Neural progenitor cell (in vitro differentiated cells): ENCODE data around the gene VAV2. TPM values are rescaled to one million over a fixed set of nuclear protein-coding genes. Genes with fewer than 3 reads are reported as not detected.

Source experiments
- DNase-seq: peaks from one replicate; pipeline ENCODE4 v3.0.0-alpha.2; 2016; ENCODE audit warnings: low spot score
- H2AFZ ChIP-seq: fragments of 200-600 bp; sonication (generic); replicated peaks from 2 replicates; pipeline ENCODE4 v1.6.1; 2016; ENCODE audit warnings: antibody characterized with exemption
- H3F3A ChIP-seq: fragments of 200-600 bp; sonication (generic); 2 replicates; pipeline ENCODE4 v1.6.1; 2016; ENCODE audit warnings: antibody characterized with exemption, low read depth
- H3K27ac ChIP-seq: fragments of 200-600 bp; sonication (generic); 2 replicates; pipeline ENCODE4 v1.5.1; 2016; ENCODE audit warnings: mild to moderate bottlenecking
- H3K27me3 ChIP-seq: fragments of 200-600 bp; sonication (generic); 2 replicates; pipeline ENCODE4 v1.6.1; 2016; ENCODE audit warnings: mild to moderate bottlenecking, moderate library complexity
- H3K36me3 ChIP-seq: fragments of 200-600 bp; sonication (generic); 2 replicates; pipeline ENCODE4 v1.5.1; 2016
- H3K4me1 ChIP-seq: fragments of 200-600 bp; sonication (generic); 2 replicates; pipeline ENCODE4 v1.6.1; 2016; ENCODE audit warnings: mixed run types
- H3K4me2 ChIP-seq: fragments of 200-600 bp; sonication (generic); 2 replicates; pipeline ENCODE4 v1.6.1; 2016
- H3K4me3 ChIP-seq: fragments of 200-600 bp; sonication (generic); 2 replicates; pipeline ENCODE4 v1.5.1; 2016
- H3K79me2 ChIP-seq: fragments of 200-600 bp; sonication (generic); 2 replicates; pipeline ENCODE4 v1.6.1; 2016; ENCODE audit warnings: low read depth
- H3K9ac ChIP-seq: fragments of 200-600 bp; sonication (generic); 2 replicates; pipeline ENCODE4 v1.6.1; 2016
- H3K9me3 ChIP-seq: fragments of 200-600 bp; sonication (generic); 2 replicates; pipeline ENCODE4 v1.5.1; 2016; ENCODE audit warnings: low read depth
- H4K20me1 ChIP-seq: fragments of 200-600 bp; sonication (generic); 2 replicates; pipeline ENCODE4 v1.6.1; 2016; ENCODE audit warnings: low read depth
- H3K27ac Mint-ChIP-seq: 3 replicates; pipeline ENCODE4 v1.8.0; 2021; ENCODE audit warnings: mixed read lengths
- H3K27me3 Mint-ChIP-seq: 2 replicates; pipeline ENCODE4 v1.8.0; 2022; ENCODE audit warnings: low read depth, mild to moderate bottlenecking, inconsistent platforms, moderate library complexity, mixed read lengths; ENCODE audit not compliant: insufficient read depth
- H3K36me3 Mint-ChIP-seq: 3 replicates; pipeline ENCODE4 v1.8.0; 2021; ENCODE audit warnings: mixed read lengths
- H3K4me1 Mint-ChIP-seq: 3 replicates; pipeline ENCODE4 v1.8.0; 2021; ENCODE audit warnings: mixed read lengths
- H3K4me3 Mint-ChIP-seq: 3 replicates; pipeline ENCODE4 v1.8.0; 2021; ENCODE audit warnings: mild to moderate bottlenecking, moderate library complexity, mixed read lengths
- H3K9me3 Mint-ChIP-seq: 3 replicates; pipeline ENCODE4 v1.8.0; 2020; ENCODE audit warnings: mixed read lengths
- CTCF ChIP-seq: fragments of 200-600 bp; sonication (generic); IDR thresholded peaks from 2 replicates; pipeline ENCODE4 v1.5.1; 2017; ENCODE audit warnings: antibody characterized with exemption, mild to moderate bottlenecking
- EZH2 ChIP-seq: fragments of 200-600 bp; sonication (generic); IDR thresholded peaks from 2 replicates; pipeline ENCODE4 v1.6.1; 2017; ENCODE audit warnings: antibody characterized with exemption, mild to moderate bottlenecking, moderate library complexity
- EZH2phosphoT487 ChIP-seq: fragments of 200-600 bp; sonication (generic); IDR thresholded peaks from 2 replicates; pipeline ENCODE4 v1.6.1; 2017; ENCODE audit warnings: antibody characterized with exemption
- total RNA-seq: library from RNA; depleted of rRNA; stranded (reverse); fragments of >200 nt; gene quantifications from 2 replicates; pipeline ENCODE4 v1.2.3, GENCODE V29; 2015; ENCODE audit warnings: low replicate concordance

Gene VAV2
- total RNA-seq, 1 donor from 2014 or later = 12.9 TPM

- Histone ChIP-seq H3K36me3 (no peaks in the 10 kb centered on the region), H2AFZ (no peak overlapping the region), H3K79me2 (peaks cover 7% of the 10 kb centered on the region), H3K27ac (no peak overlapping the region), H3K4me1 (no peaks in the 10 kb centered on the region), H3K4me3 (no peak overlapping the region), H3K4me2 (no peak overlapping the region), H3K27me3 (no peaks in the 10 kb centered on the region), H3K9ac (no peak overlapping the region), H3K9me3 (no peaks in the 10 kb centered on the region), H3F3A (no peaks in the 10 kb centered on the region), H4K20me1 (peaks cover 33% of the 10 kb centered on the region)
- peaks cover 22% of the 10 kb centered on the region for H3K4me1 Mint-ChIP-seq
- TF ChIP-seq CTCF (no peak), EZH2phosphoT487 (no peak), EZH2 (no peak)
- H3K27ac Mint-ChIP-seq = peak overlapping the region; percentile 47
- no peaks in the 10 kb centered on the region for H3K27me3 Mint-ChIP-seq
- no peaks in the 10 kb centered on the region for H3K9me3 Mint-ChIP-seq
- DNase-seq = no peak
- no peak overlapping the region for H3K4me3 Mint-ChIP-seq
- H3K36me3 Mint-ChIP-seq = peaks cover 10% of the 10 kb centered on the region
Observed at GRCh38 chr9:133848471-133849109, 143.5 kb downstream of the VAV2 start.

DNA sequence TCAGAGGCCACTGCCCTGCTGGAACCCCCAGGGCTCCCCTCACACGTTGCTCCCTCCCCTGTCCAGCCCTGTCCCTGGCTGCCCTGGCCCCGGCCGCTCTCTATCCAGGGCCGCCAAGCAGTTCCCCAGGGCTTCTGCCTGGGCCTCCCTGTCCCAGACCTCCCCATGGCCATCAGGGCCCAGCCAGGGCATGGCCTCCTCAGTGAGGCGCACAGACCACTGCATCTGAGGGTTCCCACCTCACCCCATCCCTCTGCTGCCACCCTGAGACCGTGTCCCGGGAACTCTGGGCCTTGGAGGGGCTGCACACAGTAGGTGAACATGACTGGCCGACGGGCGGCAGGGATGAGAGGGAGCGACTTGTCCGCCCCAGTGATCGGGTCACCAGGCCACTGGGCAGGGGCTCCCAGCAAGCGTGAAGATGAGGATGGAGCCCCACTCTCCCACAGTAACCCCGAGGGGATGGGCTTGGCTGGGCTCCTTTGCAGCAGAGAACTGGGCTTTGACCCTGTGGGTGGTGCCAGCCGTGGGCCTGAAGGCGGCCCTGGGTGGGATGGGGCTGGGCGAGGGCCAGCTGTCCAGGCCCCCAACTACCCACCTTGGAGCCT is 145.5 kb downstream of the VAV2 start:
- Mint-ChIP-seq H3K4me3 (no peak overlapping the region), H3K4me1 (peaks cover 28% of the 10 kb centered on the region), H3K36me3 (peaks cover 8% of the 10 kb centered on the region), H3K27ac (no peak overlapping the region), H3K27me3 (peaks cover 4% of the 10 kb centered on the region), H3K9me3 (no peaks in the 10 kb centered on the region)
- H4K20me1 ChIP-seq = peaks cover 42% of the 10 kb centered on the region
- DNase-seq = no peak
- H3K4me2 ChIP-seq = no peak overlapping the region
- peaks cover 10% of the 10 kb centered on the region for H3K79me2 ChIP-seq
- H3F3A ChIP-seq = no peaks in the 10 kb centered on the region
- no peak overlapping the region for H3K9ac ChIP-seq
- no peak overlapping the region for H3K4me3 ChIP-seq
- H3K27me3 ChIP-seq = no peaks in the 10 kb centered on the region
- H3K36me3 ChIP-seq = no peaks in the 10 kb centered on the region
- H3K9me3 ChIP-seq = no peaks in the 10 kb centered on the region
- peaks cover 14% of the 10 kb centered on the region for H3K4me1 ChIP-seq
- H3K27ac ChIP-seq = no peak overlapping the region
- TF ChIP-seq CTCF (no peak), EZH2phosphoT487 (no peak), EZH2 (no peak)
- no peak overlapping the region for H2AFZ ChIP-seq

GRCh38 chr9:133845440-133845839 is 146.7 kb downstream of the VAV2 start:
- no peak overlapping the region for H3K4me2 ChIP-seq
- Mint-ChIP-seq H3K27me3 (peaks cover 4% of the 10 kb centered on the region), H3K36me3 (peaks cover 8% of the 10 kb centered on the region), H3K4me1 (peaks cover 39% of the 10 kb centered on the region), H3K4me3 (no peak overlapping the region), H3K9me3 (no peaks in the 10 kb centered on the region), H3K27ac (no peak overlapping the region)
- H3K27me3 ChIP-seq = no peaks in the 10 kb centered on the region
- TF ChIP-seq EZH2phosphoT487 (no peak), CTCF (no peak), EZH2 (no peak)
- no peak overlapping the region for H3K9ac ChIP-seq
- no peak overlapping the region for H3K27ac ChIP-seq
- peaks cover 25% of the 10 kb centered on the region for H3K4me1 ChIP-seq
- no peak overlapping the region for H2AFZ ChIP-seq
- H3K79me2 ChIP-seq = peaks cover 15% of the 10 kb centered on the region
- H3K36me3 ChIP-seq = no peaks in the 10 kb centered on the region
- H3K9me3 ChIP-seq = no peaks in the 10 kb centered on the region
- DNase-seq = no peak
- H3K4me3 ChIP-seq = no peak overlapping the region
- peaks cover 53% of the 10 kb centered on the region for H4K20me1 ChIP-seq
- peaks cover 3% of the 10 kb centered on the region for H3F3A ChIP-seq
